NB4 (cell line): ENCODE results near the gene MAN2B2.

ENCODE experiments used
- DNase-seq: peaks from one replicate; pipeline ENCODE4 v3.0.0; 2010; ENCODE audit warnings: low read depth
- H3K4me3 ChIP-seq: one replicate; pipeline ENCODE4 v1.5.1; 2011; ENCODE audit warnings: mild to moderate bottlenecking, low read depth, low read length, moderate library complexity
- MYC ChIP-seq: IDR thresholded peaks from 2 replicates; pipeline ENCODE4 v1.6.1; 2011; ENCODE audit warnings: low read depth, low read length
- POLR2A ChIP-seq: IDR thresholded peaks from 2 replicates; pipeline ENCODE4 v1.6.1; 2011; ENCODE audit warnings: mild to moderate bottlenecking; ENCODE audit not compliant: insufficient read length; ENCODE audit errors: extremely low read depth
- TF ChIP-seq, protein P1 (sequence below): IDR thresholded peaks from one replicate; pipeline ENCODE4 v1.5.1; 2012; ENCODE audit warnings: low read depth, low read length
- TF ChIP-seq, protein P2 (sequence below): IDR thresholded peaks from 2 replicates; pipeline ENCODE4 v1.6.1; 2011; ENCODE audit warnings: low read depth, low read length

The MAN2B2 gene

DNA sequence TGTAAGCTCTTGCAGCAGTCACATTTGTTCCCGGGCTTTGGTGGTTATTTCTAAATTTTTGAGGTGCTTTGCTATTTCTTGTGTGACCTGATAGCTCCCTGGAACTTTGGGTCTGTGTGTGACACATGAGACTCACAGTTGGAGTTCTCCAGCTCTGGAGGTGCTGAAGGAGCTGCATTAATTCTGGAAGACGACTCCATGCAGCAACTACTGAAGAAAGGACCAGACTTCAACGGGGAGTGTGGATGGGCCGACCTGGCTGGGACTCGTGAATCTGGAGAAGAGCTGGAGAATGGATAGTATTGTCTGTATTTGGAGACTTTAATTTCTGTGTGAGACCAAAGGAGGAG is 67.0 kb downstream of the MAN2B2 start:
- no peak for DNase-seq
- H3K4me3 ChIP-seq = peak overlapping the region; percentile 71
- TF ChIP-seq, protein P1, sequence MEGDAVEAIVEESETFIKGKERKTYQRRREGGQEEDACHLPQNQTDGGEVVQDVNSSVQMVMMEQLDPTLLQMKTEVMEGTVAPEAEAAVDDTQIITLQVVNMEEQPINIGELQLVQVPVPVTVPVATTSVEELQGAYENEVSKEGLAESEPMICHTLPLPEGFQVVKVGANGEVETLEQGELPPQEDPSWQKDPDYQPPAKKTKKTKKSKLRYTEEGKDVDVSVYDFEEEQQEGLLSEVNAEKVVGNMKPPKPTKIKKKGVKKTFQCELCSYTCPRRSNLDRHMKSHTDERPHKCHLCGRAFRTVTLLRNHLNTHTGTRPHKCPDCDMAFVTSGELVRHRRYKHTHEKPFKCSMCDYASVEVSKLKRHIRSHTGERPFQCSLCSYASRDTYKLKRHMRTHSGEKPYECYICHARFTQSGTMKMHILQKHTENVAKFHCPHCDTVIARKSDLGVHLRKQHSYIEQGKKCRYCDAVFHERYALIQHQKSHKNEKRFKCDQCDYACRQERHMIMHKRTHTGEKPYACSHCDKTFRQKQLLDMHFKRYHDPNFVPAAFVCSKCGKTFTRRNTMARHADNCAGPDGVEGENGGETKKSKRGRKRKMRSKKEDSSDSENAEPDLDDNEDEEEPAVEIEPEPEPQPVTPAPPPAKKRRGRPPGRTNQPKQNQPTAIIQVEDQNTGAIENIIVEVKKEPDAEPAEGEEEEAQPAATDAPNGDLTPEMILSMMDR = no peak
- TF ChIP-seq MYC (no peak), POLR2A (no peak)
- TF ChIP-seq, protein P2, sequence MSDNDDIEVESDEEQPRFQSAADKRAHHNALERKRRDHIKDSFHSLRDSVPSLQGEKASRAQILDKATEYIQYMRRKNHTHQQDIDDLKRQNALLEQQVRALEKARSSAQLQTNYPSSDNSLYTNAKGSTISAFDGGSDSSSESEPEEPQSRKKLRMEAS = no peak

DNA sequence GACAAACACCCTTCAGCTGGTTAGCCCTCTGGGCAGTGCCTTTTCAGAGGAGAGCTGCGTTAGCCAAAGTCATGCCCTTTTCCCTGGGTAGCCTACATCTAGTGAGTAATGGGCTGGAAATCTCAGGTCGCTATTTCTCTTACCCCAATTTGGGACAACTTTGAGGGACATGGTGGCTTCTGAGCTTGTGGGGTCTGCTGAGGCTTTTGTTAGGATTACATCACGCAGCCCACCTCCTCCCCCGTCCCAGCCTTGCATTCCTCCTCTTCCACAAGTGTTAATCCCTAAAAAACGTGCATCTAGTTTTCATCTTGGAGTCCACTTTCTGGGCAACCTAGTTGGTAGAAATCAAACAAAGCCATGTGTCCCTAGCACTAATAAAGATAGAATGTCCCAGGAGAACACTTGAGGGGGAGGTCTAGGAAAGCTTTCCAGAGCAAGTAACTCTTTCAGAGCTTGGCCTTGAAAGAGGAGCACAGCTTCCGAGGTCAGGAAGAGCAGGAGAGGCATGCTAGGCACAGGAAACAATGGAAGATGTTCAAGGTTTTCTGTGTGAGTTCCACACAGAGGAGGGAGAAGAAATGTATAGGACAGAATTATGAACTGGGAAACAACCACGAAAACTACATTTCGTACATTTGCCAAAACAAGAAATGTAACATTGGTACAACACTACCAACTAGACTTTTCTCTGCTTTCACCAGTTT is 68.3 kb downstream of the MAN2B2 start:
- peak overlapping the region; percentile 71 for H3K4me3 ChIP-seq
- TF ChIP-seq, protein P2 = no peak
- peak; percentile 9 for TF ChIP-seq POLR2A
- TF ChIP-seq, protein P1 = no peak
- DNase-seq = no peak

DNA sequence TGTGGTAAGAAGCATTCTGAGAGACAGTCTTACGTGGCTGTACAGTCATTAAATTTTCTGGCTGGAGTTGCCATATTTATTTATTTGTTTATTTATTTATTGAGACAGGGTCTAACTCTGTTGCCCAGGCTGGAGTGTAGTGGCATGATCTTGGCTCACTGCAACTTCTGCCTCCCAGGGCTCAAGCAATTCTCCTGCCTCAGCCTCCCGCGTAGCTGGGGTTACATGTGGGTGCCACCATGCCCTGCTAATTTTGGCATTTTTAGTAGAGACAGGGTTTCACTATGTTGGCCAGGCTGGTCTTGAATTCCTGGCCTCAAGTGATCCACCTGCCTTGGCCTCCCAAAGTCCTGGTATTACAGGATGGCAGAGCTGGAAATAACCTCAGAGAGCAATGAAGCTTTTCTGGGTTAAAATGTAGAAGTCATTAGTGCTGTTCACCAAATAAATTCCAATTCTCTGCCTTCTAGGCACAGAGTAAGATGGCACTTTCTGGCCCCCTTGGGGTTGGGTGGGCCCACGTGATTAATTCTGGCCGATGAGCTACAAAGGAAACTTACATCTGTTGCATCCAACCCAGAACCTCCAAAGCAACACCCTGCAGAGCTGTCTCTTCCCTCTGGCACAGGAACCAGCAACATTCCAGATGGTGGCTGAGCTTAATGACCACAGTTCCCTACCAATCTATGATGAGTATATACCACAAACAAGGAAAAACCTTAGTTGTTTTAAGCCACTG is 70.0 kb downstream of the MAN2B2 start:
- TF ChIP-seq, protein P2 = no peak
- TF ChIP-seq POLR2A (no peak), MYC (no peak)
- TF ChIP-seq, protein P1 = no peak

DNA sequence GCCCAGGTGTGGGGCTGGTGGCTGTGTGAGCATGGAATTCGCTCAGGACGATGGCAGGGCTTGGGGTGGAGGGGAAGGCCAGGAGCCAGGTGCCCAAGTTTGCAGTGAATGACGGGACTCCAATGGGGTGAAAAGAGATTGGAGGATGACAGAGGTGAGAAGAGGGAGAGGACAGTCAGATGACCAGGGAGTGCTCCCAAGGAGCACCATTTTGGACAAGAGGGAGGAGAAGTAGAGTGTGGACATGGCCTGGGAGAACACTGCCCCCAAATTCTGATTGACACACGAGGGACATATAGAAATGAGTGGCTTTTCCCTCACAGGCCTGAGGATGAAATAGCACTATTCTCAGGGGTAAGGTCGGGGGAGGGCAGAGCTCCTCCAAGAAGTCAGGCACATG is 72.2 kb downstream of the MAN2B2 start:
- TF ChIP-seq, protein P1 = no peak
- TF ChIP-seq POLR2A = no peak
- TF ChIP-seq, protein P2 = no peak
- TF ChIP-seq MYC = no peak
- H3K4me3 ChIP-seq = no peak overlapping the region
- no peak for DNase-seq

More for the DNA sequence above, 70.0 kb downstream of the MAN2B2 start:
- no peak for DNase-seq
- no peak overlapping the region for H3K4me3 ChIP-seq

DNA sequence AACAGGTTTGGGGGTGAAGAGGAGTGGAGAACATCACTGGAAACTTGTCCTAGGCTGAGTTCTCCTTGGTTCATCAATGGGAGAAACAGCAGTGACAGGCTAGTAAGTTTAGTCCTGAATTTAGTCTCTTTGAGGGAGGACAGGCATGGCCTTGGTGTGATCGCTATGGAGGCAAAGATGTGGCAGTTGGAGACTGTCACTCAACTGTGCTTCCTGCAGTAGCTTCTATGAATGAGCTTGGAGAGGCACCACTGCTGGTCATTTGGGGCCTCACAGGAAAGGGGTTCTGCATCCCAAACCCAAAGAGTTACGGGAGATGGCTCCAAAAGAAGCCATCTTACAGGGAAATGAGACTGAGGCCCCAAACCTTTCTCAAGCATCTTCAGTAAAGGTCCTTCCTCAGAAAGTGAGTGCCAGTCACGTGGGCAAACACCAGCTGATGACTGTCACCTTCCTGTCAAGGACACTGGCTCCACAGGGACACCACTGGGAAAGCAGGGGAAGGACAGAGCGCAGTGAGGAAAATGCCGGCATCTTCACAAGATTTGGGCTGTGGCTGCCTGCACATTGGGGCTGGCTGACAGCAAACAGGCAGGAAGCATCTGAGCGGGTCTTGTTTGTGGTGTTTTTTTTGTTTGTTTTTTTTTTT is 72.7 kb downstream of the MAN2B2 start:
- no peak for DNase-seq
- no peak overlapping the region for H3K4me3 ChIP-seq
- TF ChIP-seq, protein P1 = no peak
- TF ChIP-seq, protein P2 = no peak
- no peak for TF ChIP-seq MYC
- TF ChIP-seq POLR2A = no peak
